Nephron progenitor cell (in vitro differentiated cells): Measurements from ENCODE around the gene CTNNAL1.

Experiments used
- DNase-seq: peaks from one replicate; pipeline ENCODE4 v3.0.0; 2021
- H3K27ac Mint-ChIP-seq: 2 replicates; pipeline ENCODE4 v1.8.0; 2021; ENCODE audit warnings: mild to moderate bottlenecking, moderate library complexity, mixed read lengths
- H3K27me3 Mint-ChIP-seq: 2 replicates; pipeline ENCODE4 v1.8.0; 2021; ENCODE audit warnings: mild to moderate bottlenecking, low read depth, mixed read lengths; ENCODE audit not compliant: poor library complexity
- H3K36me3 Mint-ChIP-seq: 2 replicates; pipeline ENCODE4 v1.8.0; 2021; ENCODE audit warnings: low read depth, mixed read lengths
- H3K4me1 Mint-ChIP-seq: 2 replicates; pipeline ENCODE4 v1.8.0; 2021; ENCODE audit warnings: mixed read lengths
- H3K4me3 Mint-ChIP-seq: 2 replicates; pipeline ENCODE4 v1.8.0; 2021; ENCODE audit warnings: mild to moderate bottlenecking, moderate library complexity, mixed read lengths
- H3K9me3 Mint-ChIP-seq: 2 replicates; pipeline ENCODE4 v1.8.0; 2021; ENCODE audit warnings: mild to moderate bottlenecking, moderate library complexity, mixed read lengths
- TF ChIP-seq, protein P1 (sequence below): fragments of 200-600 bp; sonication (generic); IDR thresholded peaks from 2 replicates; pipeline ENCODE4 v1.5.0; 2021; ENCODE audit warnings: antibody characterized with exemption

Gene CTNNAL1

GRCh38 chr9:108911820-108912219 is 101.5 kb downstream of the CTNNAL1 start:
- TF ChIP-seq, protein P1, sequence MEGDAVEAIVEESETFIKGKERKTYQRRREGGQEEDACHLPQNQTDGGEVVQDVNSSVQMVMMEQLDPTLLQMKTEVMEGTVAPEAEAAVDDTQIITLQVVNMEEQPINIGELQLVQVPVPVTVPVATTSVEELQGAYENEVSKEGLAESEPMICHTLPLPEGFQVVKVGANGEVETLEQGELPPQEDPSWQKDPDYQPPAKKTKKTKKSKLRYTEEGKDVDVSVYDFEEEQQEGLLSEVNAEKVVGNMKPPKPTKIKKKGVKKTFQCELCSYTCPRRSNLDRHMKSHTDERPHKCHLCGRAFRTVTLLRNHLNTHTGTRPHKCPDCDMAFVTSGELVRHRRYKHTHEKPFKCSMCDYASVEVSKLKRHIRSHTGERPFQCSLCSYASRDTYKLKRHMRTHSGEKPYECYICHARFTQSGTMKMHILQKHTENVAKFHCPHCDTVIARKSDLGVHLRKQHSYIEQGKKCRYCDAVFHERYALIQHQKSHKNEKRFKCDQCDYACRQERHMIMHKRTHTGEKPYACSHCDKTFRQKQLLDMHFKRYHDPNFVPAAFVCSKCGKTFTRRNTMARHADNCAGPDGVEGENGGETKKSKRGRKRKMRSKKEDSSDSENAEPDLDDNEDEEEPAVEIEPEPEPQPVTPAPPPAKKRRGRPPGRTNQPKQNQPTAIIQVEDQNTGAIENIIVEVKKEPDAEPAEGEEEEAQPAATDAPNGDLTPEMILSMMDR = no peak
- no peaks in the 10 kb centered on the region for H3K9me3 Mint-ChIP-seq
- no peaks in the 10 kb centered on the region for H3K4me1 Mint-ChIP-seq
- H3K4me3 Mint-ChIP-seq = no peak overlapping the region
- peaks cover 74% of the 10 kb centered on the region for H3K36me3 Mint-ChIP-seq
- no peak for DNase-seq
- no peak overlapping the region for H3K27ac Mint-ChIP-seq
- H3K27me3 Mint-ChIP-seq = no peaks in the 10 kb centered on the region

DNA sequence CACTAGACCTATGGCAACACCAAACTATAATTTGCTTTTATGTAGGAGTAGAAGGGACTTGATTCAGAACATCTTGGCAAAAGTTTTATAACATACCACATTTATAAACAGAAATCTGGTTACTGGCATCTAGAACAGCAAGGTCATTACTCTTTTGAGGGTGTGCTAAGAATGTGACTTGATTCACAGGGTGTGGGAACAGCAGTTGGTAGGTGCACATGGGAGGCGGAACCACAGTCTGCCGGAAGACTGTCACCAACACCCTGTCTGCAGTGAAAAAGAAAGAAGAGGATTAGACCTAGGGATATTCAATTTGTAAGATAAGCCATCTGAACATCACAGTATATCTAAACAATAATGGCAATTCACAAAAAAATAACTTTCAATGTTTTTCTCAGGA is 102.4 kb downstream of the CTNNAL1 start:
- TF ChIP-seq, protein P1 = no peak
- no peak overlapping the region for H3K4me3 Mint-ChIP-seq
- H3K4me1 Mint-ChIP-seq = no peaks in the 10 kb centered on the region
- peaks cover 70% of the 10 kb centered on the region for H3K36me3 Mint-ChIP-seq
- no peaks in the 10 kb centered on the region for H3K27me3 Mint-ChIP-seq
- no peaks in the 10 kb centered on the region for H3K9me3 Mint-ChIP-seq
- H3K27ac Mint-ChIP-seq = no peak overlapping the region
- DNase-seq = no peak

- Mint-ChIP-seq H3K4me3 (no peak overlapping the region), H3K27ac (no peak overlapping the region), H3K36me3 (peaks cover 65% of the 10 kb centered on the region), H3K9me3 (no peaks in the 10 kb centered on the region), H3K27me3 (no peaks in the 10 kb centered on the region), H3K4me1 (no peaks in the 10 kb centered on the region)
- DNase-seq = no peak
- TF ChIP-seq, protein P1 = no peak
Observed at GRCh38 chr9:108910402-108910801, 102.9 kb downstream of the CTNNAL1 start.

- Mint-ChIP-seq H3K4me1 (no peaks in the 10 kb centered on the region), H3K4me3 (no peak overlapping the region), H3K27me3 (no peaks in the 10 kb centered on the region), H3K27ac (no peak overlapping the region), H3K9me3 (no peaks in the 10 kb centered on the region), H3K36me3 (peaks cover 58% of the 10 kb centered on the region)
- DNase-seq = no peak
- TF ChIP-seq, protein P1 = no peak
Observed at GRCh38 chr9:108905494-108905893, 107.8 kb downstream of the CTNNAL1 start.

DNA sequence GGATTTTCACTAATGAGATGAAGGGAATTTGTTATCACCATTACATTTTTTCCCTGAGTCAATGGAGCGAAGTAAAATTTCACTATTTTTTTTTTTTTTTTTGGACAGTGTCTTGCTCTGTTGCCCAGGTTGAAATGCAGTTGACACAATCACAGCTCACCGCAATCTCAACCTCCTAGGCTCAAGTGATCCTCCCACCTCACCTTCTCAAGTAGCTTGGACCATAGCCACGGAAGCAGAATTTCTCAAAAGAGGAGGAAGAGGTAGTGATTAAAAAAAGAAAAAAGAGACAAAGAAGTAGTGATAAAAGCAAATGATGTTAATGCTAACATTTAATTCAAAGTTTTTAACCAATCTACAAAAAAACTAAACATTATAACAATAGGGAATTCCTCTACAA is 109.1 kb downstream of the CTNNAL1 start:
- Mint-ChIP-seq H3K36me3 (peaks cover 57% of the 10 kb centered on the region), H3K4me1 (no peaks in the 10 kb centered on the region), H3K9me3 (no peaks in the 10 kb centered on the region), H3K4me3 (no peak overlapping the region), H3K27ac (no peak overlapping the region), H3K27me3 (no peaks in the 10 kb centered on the region)
- no peak for DNase-seq
- TF ChIP-seq, protein P1 = no peak

GRCh38 chr9:108903420-108904103 is 109.7 kb downstream of the CTNNAL1 start:
- DNase-seq = no peak
- Mint-ChIP-seq H3K4me3 (no peak overlapping the region), H3K27ac (no peak overlapping the region), H3K36me3 (peaks cover 57% of the 10 kb centered on the region), H3K9me3 (no peaks in the 10 kb centered on the region), H3K4me1 (no peaks in the 10 kb centered on the region), H3K27me3 (no peaks in the 10 kb centered on the region)
- TF ChIP-seq, protein P1 = no peak
